Muscle of arm (tissue), 12 donors: Measurements from ENCODE around the gene GPR137B. TPM values are rescaled to one million over a fixed set of nuclear protein-coding genes. Genes with fewer than 3 reads are reported as not detected.

Experiments used
- DNase-seq: peaks from one replicate; pipeline ENCODE4 v3.0.0-alpha.2; 2013
- polyA plus RNA-seq, 12 donors: library from polyadenylated mRNA; unstranded; fragments of 120-200 nt; gene quantifications; one replicate each; pipeline ENCODE4 v1.2.1, GENCODE V29; 2013; ENCODE audit not compliant: insufficient read length in 12 of 12

Gene GPR137B
- polyA plus RNA-seq, 12 donors: 4.5 to 26.3 (median 6.9) TPM; not detected in 1

DNA sequence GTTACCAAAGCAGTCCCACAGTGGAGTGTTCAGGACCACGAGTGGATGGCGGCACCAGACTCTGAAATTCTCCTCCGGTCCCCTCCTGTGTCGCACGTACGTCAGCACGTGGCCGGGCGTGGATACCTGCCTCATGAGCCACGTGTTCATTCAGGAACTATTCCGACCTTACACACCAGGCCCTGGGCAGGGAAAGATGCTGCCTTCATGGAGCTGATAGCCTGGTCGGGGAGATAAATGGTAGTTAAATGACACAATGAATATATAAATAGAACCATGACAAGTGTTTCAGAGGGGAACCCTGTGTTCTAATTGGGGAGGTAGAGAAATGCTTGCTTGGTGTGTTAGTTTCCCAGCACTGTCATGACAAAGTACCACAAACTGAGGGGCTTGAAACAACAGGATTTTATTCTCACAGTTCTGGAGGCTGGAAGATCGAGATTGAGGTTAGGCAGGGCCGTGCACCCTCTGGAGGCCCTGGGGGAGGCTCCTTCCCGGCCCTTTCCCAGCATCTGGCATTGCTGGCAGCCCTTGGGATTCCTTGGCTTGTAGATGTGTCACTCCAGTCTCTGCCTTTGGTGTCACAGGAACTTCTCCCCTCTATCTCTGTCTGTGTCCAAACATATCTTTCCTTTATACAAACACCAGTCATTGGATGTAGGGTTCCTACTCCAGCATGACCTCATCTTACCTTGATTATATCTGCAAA, 28.9 kb upstream of the GPR137B start:
- DNase-seq: no peak

DNA sequence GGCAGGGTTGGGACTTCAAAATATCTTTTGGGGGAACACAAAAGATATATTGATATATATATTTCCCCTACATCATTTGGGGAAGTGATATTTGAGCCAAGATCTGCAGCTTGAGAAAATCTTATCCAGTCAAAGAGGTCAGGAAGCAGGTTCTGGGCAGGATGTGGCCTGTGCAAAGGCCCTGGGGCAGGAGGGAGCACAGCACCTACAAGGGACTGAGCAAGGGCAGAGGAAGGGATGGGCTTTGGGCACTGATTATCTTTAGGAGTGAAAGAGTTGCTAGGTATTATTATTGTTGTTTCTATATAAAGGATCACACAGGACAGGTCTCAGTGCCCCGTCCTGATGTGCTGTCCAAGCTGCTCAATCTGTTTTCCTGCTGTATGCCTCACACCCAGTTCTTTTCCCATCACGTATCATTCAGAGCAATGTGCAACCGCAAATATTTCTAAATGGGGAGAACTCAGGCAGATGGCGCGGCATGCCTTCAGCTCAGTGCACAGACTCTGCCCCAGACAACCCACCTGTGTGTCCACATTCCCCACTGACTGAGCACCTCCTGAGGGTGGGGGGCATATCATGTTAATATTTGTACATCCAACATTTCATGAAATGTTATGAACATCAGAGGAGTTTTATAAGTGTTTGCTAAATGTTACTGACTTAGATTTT, 28.1 kb upstream of the GPR137B start:
- DNase-seq: no peak

DNA sequence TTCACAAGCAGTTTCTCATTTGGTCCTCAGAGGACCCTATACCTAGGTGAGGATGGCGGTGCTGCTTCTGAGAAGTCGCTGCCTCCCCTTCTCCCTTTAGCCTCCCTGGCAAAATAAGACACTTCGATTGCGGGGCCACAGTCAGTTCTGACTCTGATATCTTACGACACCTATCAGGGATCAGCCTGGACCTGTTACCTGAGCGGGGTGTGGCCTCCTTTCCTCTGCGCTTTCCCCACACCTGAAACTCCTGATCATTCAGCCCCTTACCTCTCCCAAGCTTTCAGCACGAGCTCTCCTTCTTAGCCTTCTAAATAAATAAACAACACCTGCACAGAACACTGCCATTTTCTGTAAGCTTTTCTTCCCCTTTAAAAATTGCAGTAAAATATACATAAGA, 24.6 kb upstream of the GPR137B start:
- no peak for DNase-seq

DNA sequence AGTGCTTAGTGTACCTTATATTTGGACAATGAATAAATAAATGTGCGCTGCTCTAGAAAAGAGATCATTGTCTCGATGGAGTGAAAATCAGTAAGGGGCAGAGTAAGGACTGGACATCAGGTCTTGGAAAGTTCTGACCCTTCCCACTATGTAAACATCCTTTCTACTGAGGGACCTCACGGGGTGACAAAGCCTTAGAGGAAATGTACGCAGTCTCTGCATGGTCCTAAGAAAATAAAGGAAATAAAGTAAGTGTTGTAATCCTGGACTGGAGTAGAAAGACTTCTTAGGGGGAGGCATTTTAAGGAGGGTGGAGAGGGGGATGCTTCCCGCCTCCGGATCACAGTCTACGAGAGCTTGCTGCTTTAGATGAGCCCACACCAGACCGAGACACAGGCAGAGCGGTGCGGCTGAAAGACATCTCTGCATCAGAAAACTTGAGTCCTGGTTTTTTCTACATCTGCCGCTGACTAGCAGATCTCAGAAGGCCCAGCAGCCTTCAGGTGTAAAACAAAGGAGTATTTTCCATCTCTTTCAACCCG, 22.3 kb upstream of the GPR137B start:
- DNase-seq: no peak

DNA sequence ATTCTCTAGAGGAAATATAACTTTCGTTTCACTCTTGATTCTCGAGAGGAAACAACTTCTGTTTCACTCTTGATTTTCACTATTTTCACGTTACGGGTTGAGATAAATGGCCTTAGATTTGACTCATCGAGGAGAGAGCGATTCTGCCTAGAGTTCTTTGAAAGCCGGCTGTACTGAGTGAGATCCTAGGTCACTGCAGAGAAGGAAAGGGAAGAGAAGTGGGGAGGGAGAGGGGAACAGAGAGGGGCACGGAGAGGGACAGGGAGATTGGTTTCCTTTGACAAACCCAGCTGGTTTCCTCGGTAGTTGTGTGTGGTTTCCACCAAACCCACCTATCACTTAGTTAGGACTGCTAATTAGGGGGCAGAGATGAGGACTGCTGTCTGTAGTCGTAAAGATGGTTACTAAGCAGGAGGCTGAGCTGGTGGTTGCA, 21.6 kb upstream of the GPR137B start:
- no peak for DNase-seq

DNA sequence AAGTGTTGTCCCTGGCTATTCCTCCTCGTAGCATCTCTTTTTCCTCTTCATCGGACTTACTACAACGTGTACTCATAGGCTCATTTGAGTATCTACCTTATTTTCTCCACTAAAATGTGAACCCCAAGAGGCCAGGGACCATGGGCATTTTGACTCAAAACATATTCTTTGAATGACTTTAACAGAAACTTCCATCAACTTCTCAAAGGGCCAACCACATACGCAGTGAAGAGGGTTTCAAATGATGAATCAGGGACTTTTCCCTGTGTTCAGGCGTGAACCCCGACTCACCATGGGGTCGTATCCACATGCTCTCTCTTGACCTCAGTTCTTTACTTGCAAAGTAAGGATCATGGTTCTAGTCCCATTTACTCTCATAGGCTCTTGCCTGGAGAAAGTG, 20.2 kb upstream of the GPR137B start:
- no peak for DNase-seq

DNA sequence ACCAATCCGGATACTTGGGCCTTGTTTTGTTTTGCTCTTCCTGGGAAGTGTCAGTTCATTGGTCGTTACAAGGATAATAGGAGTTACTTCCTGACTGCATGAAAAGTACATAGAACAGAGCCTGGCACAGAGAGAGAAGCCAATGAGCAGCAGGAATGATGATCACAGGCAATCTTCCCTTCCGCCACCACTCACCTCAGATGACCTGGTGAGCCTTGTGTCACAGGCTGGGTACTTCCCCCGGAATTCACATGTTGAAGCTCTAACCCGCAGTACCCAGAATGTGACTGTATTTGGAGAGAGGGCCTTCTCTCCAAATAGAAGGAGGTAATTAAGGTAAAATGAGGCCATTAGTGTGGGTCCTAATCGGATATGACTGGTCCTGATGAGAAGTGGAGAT, 18.8 kb upstream of the GPR137B start:
- DNase-seq: no peak

DNA sequence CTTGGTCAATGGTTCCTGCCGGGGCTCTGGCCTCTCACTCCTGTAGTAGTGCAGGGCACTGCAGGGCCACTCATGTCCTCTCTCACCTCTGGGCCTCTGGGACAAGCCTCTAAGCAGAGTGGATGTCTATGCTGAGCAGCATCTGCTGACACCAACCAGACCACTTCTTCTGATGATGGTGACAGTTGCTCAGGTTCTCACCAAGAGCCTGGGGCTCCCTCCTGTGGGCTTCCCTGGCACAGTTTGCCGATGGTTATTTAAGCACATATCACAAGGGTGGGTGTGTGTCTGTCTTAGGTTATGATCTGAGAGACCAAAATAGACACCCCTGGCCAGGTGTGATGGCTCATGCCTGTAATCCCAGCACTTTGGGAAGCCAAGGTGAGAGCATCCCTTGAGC, 17.4 kb upstream of the GPR137B start:
- DNase-seq: no peak

DNA sequence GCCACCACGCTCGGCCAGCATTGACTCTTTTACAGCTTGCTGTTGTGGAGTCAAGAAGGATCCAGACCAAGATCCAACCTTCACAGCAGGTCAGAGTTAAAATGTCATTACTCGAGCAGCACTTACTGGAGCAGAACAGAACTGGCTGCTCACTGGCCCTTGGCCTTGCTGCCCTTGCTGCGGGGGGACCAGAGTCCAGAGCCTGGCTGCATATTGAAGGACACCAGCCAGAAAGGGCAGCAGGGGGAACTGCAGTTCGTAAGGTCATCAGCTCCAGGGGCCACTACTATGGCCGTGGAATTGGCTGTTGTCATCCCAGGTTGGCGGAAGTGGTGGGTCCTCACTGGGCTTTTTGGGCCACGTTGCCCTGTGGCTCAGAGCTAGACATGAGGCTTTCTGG, 15.3 kb upstream of the GPR137B start:
- no peak for DNase-seq

DNA sequence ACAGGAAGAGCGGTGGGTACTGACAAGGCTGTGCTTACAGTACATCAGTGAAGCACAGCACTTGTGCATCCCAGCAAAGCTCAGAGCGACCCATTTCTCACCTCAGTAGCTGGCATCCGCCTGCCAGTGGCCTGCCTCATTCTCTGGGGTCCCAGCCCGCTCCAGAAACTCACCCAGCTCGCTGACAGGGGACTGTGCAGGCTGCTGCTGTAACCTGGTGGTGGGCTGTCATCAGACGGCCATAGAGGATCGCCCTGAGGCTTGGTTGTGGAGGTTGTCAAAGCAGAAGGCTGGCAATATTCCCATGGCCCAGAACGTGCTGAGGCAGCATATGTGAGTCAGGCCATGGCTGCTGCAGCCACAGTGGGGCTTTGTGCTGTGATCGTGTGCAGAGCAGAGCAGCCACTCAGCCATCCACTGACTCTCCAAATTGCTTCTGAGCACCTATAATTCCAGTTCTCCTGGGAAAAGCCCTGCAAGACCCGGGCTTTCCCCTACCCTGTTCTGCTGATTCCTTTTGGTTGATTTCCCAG, 13.6 kb upstream of the GPR137B start:
- no peak for DNase-seq

DNA sequence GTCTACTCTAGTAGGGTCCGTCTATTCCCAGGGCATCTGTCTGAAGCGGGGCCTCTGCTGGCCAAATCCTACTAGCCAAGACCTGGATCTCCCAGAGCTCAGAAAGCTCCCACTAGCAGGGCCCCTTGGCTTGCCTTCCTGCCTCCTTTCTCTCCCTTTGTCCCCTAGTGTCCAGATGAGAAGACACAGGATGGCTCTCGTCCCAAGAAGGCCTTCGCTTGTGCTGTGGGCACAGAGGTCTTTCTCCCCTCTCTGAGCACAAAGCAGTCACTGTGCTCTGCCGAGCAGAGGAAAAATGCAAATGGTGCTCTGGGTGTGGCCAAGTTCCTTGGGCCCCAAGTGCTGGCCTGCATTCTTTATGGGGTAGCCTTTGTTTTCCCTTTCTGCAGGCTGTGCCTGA, 13.0 kb upstream of the GPR137B start:
- no peak for DNase-seq

DNA sequence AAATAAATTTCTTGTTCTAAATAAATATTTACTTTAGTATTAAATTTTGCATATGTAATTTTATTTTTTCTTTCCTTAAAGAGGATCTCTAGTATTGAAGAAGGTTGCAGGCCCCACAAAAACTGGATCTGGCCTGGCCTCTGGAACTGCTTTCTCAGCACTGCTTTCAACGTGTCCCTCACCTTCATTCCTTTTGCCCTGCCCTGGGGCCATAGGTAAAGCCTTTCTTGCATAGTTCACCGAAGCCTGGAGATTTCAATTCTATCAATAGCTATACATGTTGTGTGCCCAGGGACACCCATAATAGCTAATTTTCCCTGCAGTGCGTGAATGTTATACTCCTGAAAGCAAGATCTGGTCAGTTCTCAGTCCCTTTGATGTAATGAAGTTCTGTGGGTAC, 12.0 kb upstream of the GPR137B start:
- DNase-seq: no peak

DNA sequence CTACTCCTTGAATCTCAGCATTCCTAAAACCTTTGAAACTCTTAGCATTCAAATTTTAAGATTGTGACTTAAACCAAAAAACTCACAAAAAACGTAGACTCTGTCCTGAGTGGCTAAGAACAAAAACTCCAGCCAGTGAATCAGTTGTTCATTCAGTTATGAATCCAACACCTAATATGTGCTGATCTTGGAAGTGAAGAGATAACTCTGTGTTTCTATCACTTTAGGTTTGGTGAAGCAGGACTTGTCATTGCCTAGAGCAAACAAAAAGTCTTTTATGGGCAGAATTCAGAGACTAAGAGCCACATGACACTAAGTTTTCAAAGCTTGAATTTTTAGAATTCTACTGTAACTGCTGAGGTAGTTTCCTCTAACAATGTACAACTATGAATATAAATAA, 10.4 kb upstream of the GPR137B start:
- DNase-seq: no peak

DNA sequence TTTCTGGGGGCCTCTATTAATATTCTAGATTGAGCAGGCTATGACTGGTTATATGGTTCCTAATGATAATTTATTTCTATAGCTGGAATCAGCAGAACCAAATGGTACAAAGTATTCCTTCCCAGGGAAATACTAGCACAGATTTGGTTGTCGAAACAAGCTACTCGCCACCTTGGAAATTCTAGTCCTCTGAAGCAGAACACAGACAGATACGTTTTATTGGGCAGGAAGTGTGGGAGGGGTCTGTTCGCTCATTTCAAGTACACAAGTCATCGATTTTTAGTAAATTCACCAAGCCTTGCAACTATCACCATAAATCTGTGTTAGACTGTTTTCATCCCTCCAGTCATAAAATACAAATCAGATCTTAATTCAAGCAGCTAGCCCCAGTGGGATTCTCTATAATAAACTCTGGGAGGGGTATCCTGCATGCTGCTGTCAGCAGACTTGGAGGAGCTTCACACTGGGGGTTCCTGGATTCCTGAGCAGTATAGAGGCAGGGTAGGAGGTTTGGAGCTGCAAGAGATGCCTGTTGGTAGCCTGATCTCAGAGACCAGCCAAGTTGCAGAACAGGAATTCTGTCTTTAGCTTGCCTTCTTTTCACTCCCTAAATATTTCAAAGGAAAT, 9.8 kb upstream of the GPR137B start:
- no peak for DNase-seq

DNA sequence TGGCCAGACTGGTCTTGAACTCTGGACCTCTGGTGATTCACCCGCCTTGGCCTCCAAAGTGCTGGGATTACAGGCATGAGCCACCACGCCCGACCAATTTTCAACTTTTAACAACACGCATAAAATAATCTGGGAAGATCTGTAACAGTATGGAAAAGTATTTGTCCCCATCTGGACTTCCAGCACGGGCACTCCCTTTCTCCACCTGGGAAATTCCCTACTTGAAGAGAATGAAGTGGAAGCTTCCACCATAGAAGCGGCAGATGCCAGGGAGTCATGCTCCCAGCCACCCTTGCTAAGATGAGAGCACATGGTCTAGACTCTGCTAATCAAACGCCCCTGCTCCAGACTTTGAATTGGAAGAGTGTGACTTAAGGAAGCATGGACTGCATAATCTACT, 9.0 kb upstream of the GPR137B start:
- DNase-seq: no peak

DNA sequence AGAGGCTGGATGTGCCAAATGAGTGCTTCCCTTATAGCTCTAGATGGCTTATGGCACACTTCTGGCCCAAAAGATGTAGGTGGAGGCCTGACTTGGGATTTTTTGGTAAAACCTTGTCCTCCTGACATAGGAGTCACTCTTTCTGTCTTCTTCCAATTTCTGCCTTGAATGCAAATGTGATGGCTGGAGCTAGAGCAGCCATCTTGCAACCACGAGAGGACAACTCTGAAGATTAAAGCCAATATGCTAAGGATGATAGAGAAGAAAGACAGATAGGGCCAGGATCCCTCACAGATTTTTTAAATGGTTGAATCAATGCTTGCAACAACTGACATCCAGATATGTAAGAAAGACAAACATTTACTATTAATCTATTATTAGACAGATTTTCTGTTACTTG, 8.5 kb upstream of the GPR137B start:
- DNase-seq: no peak

DNA sequence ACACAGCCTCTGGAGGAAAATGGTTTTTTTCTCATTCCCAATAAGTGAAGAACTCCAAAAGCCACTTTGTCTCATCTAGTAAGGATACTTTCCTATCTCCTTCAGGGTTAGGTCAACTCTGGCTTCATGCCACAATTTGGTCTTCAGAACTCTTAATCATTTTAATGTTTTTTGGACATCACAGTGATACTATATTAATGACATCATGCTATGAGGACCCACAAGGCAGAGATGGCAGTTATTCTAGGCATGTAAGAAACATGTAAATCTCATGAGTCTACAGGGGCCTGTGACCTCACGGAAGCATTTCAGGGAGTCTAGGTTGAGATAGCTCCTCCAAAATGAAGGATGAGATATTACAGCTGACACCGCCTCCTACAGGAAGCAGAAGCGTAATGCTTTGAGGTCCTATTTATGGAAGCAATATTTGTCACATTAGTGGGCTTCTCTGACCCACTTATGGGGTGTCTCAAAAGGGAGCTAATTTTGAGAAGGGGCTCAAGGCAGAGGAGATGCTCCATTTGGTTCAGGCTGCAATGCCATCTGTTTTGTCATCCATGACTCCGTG, 5.0 kb upstream of the GPR137B start:
- DNase-seq: no peak

DNA sequence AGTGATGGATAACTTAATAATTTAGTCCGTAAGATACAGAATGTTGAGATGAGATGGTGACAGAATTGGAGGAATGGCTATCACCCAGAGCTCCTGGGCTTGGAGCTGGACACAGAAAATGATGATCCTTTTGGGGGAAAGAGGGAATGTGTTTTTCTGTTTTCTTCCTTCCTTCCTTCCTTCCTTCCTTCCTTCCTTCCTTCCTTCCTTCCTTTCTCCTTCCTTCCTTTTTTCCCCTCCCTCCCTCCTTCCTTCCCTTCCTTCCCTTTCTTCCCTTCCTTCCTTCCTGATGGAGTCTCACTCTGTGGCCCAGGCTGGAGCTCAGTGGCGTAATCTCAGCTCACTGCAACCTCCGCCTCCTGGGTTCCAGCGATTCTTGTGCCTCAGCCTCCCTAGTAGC, 2.8 kb upstream of the GPR137B start:
- no peak for DNase-seq

DNA sequence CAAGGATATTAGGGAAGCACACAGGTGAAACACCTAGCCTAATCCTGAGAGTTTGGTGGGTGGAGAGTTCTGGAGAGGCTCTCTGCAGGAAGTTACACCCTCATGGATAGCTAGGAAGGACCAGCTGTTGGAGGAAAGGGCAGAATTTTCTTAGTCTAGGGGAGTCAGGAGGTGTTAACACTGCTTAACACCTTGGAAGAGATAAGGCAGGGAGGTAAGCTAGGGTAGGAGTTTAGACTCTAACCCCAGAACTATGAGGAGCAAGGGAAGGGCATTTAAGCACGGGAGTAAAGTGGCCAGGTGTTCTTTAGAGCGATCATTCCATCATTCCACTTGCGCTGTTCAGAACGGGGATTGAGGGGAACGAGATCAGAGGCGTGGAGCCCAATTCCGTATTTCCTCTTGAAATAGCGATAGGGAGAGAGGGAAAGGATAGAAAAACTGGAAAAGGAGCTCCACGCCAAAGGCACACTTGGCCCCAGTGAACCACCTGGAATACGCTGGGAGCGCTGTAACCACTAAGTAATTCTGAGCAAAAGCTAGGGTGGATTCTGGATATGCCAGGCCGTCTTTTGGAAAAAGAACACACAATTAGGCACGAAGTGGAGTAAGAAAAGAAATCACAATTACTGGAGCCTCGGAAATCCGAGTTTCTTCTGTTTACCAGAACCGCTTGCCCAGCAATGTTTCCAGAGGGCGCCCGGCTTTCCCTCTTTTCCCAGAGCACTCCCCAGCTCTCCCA, 1.5 kb upstream of the GPR137B start:
- no peak for DNase-seq

DNA sequence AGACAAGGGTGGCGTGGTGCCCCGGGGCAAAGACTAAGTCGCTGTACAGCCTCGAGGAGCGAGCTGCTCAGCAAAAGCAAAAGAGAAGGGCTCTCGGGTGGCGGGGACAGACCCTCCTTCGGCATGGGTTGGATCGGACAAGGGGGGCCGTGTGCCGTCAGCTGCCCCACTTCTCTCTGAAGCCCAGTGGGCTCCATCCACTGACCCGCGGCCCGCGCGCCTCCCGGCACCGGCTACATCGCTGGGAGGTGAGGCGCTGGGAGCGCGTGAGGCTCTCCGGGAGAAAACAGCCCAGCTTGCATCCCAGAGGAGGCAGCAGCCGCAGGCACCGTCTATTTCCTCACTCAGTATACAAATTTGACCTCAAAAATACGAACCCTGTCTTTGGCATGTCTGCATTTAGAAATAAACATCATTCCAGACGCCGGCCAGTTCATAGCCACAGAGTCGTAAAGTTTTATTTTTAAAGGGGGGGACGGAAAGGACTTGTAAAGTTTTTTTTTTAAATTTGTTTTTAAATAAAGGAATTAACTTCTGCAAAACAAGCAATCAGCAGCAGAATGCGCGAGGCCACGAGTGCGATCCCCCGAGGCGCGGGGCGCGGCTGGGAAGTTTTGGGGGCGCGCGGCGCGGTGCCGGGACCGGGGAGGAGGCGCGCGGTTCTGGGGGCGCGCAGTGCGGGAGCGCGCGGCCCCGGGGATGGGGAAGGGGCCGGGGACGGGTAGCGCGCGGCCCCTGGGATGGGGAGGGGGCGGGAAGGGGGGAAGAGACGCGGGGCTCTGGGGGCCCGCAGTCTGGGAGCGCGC, 689 bp upstream of the GPR137B start:
- peak; percentile 31 for DNase-seq
